H9 (cell line): Measurements from ENCODE around the gene KRTAP4-8. TPM values are rescaled to one million over a fixed set of nuclear protein-coding genes. Genes with fewer than 3 reads are reported as not detected.

Experiments used
- DNase-seq: peaks from one replicate; pipeline ENCODE4 v3.0.0-alpha.2; 2017
- H2AFZ ChIP-seq: one replicate; pipeline ENCODE4 v1.6.1; 2013; ENCODE audit warnings: mild to moderate bottlenecking, low read length, control low read depth, moderate library complexity
- H2AK5ac ChIP-seq: 2 replicates; pipeline ENCODE4 v1.6.1; 2013; ENCODE audit warnings: low read length, control low read depth, mixed read lengths; ENCODE audit not compliant: insufficient read length
- H2BK120ac ChIP-seq: one replicate; pipeline ENCODE4 v1.6.1; 2013; ENCODE audit warnings: low read depth, mild to moderate bottlenecking, low read length, control low read depth, inconsistent platforms; ENCODE audit not compliant: poor library complexity, severe bottlenecking
- H2BK12ac ChIP-seq: 2 replicates; pipeline ENCODE4 v1.6.1; 2013; ENCODE audit warnings: low read length, control low read depth, mixed read lengths, low read depth; ENCODE audit not compliant: insufficient read length
- H2BK15ac ChIP-seq: 2 replicates; pipeline ENCODE4 v1.6.1; 2013; ENCODE audit warnings: low read depth, low read length, control low read depth
- H2BK20ac ChIP-seq: one replicate; pipeline ENCODE4 v1.6.1; 2013; ENCODE audit warnings: low read depth, mild to moderate bottlenecking, low read length, control low read depth, inconsistent platforms; ENCODE audit not compliant: poor library complexity, severe bottlenecking
- H2BK5ac ChIP-seq: 2 replicates; pipeline ENCODE4 v1.6.1; 2013; ENCODE audit warnings: low read length, control low read depth, mixed read lengths; ENCODE audit not compliant: insufficient read length
- H3K14ac ChIP-seq: 2 replicates; pipeline ENCODE4 v1.6.1; 2013; ENCODE audit warnings: low read length, control low read depth; ENCODE audit not compliant: insufficient read depth
- H3K18ac ChIP-seq: 2 replicates; pipeline ENCODE4 v1.6.1; 2013; ENCODE audit warnings: low read depth, mild to moderate bottlenecking, mixed read lengths, low read length, control low read depth; ENCODE audit not compliant: insufficient read length
- H3K23ac ChIP-seq: 2 replicates; pipeline ENCODE4 v1.6.1; 2013; ENCODE audit warnings: low read length, control low read depth, mixed read lengths, low read depth; ENCODE audit not compliant: insufficient read length
- H3K23me2 ChIP-seq: 2 replicates; pipeline ENCODE4 v1.6.1; 2013; ENCODE audit warnings: low read depth, mild to moderate bottlenecking, mixed read lengths, low read length, control low read depth; ENCODE audit not compliant: insufficient read length, poor library complexity, severe bottlenecking
- H3K27ac ChIP-seq: 2 replicates; pipeline ENCODE4 v1.5.1; 2013; ENCODE audit warnings: low read length, control low read depth, mixed read lengths, low read depth; ENCODE audit not compliant: insufficient read length
- H3K27me3 ChIP-seq: 2 replicates; pipeline ENCODE4 v1.6.1; 2013; ENCODE audit warnings: low read length, control low read depth, inconsistent platforms; ENCODE audit not compliant: insufficient read depth
- H3K4ac ChIP-seq: 2 replicates; pipeline ENCODE4 v1.6.1; 2013; ENCODE audit warnings: low read depth, mild to moderate bottlenecking, control low read depth, inconsistent platforms, low read length, moderate library complexity
- H3K4me1 ChIP-seq: 2 replicates; pipeline ENCODE4 v1.6.1; 2013; ENCODE audit warnings: low read length, control low read depth, inconsistent platforms; ENCODE audit not compliant: insufficient read depth
- H3K4me2 ChIP-seq: 2 replicates; pipeline ENCODE4 v1.6.1; 2013; ENCODE audit warnings: low read length, control low read depth, mixed read lengths; ENCODE audit not compliant: insufficient read length, insufficient read depth
- H3K56ac ChIP-seq: 2 replicates; pipeline ENCODE4 v1.6.1; 2013; ENCODE audit warnings: low read depth, mild to moderate bottlenecking, mixed read lengths, low read length, control low read depth; ENCODE audit not compliant: insufficient read length
- H3K79me1 ChIP-seq: 2 replicates; pipeline ENCODE4 v1.6.1; 2013; ENCODE audit warnings: low read depth, mild to moderate bottlenecking, moderate library complexity, low read length, control low read depth, inconsistent platforms; ENCODE audit not compliant: insufficient read depth, poor library complexity, severe bottlenecking
- H3K79me2 ChIP-seq: 2 replicates; pipeline ENCODE4 v1.6.1; 2013; ENCODE audit warnings: low read length, control low read depth, inconsistent platforms; ENCODE audit not compliant: insufficient read depth
- H3K9ac ChIP-seq: 2 replicates; pipeline ENCODE4 v1.6.1; 2013; ENCODE audit warnings: low read length, control low read depth, mixed read lengths; ENCODE audit not compliant: insufficient read length; ENCODE audit errors: extremely low read depth
- H3K9me3 ChIP-seq: one replicate; pipeline ENCODE4 v1.6.1; 2013; ENCODE audit warnings: low read depth, low read length, inconsistent platforms; ENCODE audit not compliant: control insufficient read depth
- H3T11ph ChIP-seq: one replicate; pipeline ENCODE4 v1.6.1; 2013; ENCODE audit warnings: mild to moderate bottlenecking, low read length, control low read depth, inconsistent platforms
- H4K20me1 ChIP-seq: one replicate; pipeline ENCODE4 v1.6.1; 2013; ENCODE audit not compliant: control insufficient read depth, insufficient read length, insufficient read depth
- H4K5ac ChIP-seq: 2 replicates; pipeline ENCODE4 v1.6.1; 2013; ENCODE audit warnings: low read depth, mild to moderate bottlenecking, mixed read lengths, low read length, control low read depth; ENCODE audit not compliant: insufficient read length
- H4K8ac ChIP-seq: replicated peaks from 2 replicates; pipeline ENCODE4 v1.6.1; 2013; ENCODE audit warnings: low read length, control low read depth, mixed read lengths, low read depth; ENCODE audit not compliant: insufficient read length
- H4K91ac ChIP-seq: 2 replicates; pipeline ENCODE4 v1.6.1; 2013; ENCODE audit warnings: low read depth, mild to moderate bottlenecking, moderate library complexity, mixed read lengths, low read length, control low read depth; ENCODE audit not compliant: insufficient read length
- H3K27ac Mint-ChIP-seq, 3 experiments: 2 replicates in 2 of 3; 3 replicates in 1 of 3; pipeline ENCODE4 v1.8.0; 2020 to 2021; ENCODE audit warnings: mixed read lengths in 3 of 3, mild to moderate bottlenecking in 1 of 3, moderate library complexity in 1 of 3
- H3K27me3 Mint-ChIP-seq: 2 replicates; pipeline ENCODE4 v1.8.0; 2021; ENCODE audit warnings: low read depth, mild to moderate bottlenecking, moderate library complexity, mixed read lengths
- H3K36me3 Mint-ChIP-seq, 3 experiments: 2 replicates in 2 of 3; 3 replicates in 1 of 3; pipeline ENCODE4 v1.8.0; 2020 to 2021; ENCODE audit warnings: low read depth in 3 of 3, mixed read lengths in 3 of 3; ENCODE audit not compliant: insufficient read depth in 1 of 3
- H3K4me1 Mint-ChIP-seq, 2 experiments: 2 replicates each; pipeline ENCODE4 v1.8.0; 2020; ENCODE audit warnings: mixed read lengths in 2 of 2
- H3K4me3 Mint-ChIP-seq, 2 experiments: 2 replicates in 1 of 2; 3 replicates in 1 of 2; pipeline ENCODE4 v1.8.0; 2020 to 2021; ENCODE audit warnings: mild to moderate bottlenecking in 2 of 2, mixed read lengths in 2 of 2, moderate library complexity in 1 of 2
- H3K9me3 Mint-ChIP-seq, 2 experiments: 2 replicates in 1 of 2; 3 replicates in 1 of 2; pipeline ENCODE4 v1.8.0; 2020; ENCODE audit warnings: mild to moderate bottlenecking in 2 of 2, mixed read lengths in 2 of 2, moderate library complexity in 1 of 2
- CTCF ChIP-seq: fragments of 200-600 bp; sonication (generic); conservative IDR thresholded peaks from 3 replicates; pipeline ENCODE4 v1.8.0; 2021; ENCODE audit warnings: antibody characterized with exemption, mild to moderate bottlenecking
- WGBS: extraction: QIAGEN DNeasy Blood & Tissue Kit; methylation state at CpG from one replicate; pipeline ENCODE4 v1.1.7; 2013; ENCODE audit warnings: missing lambda C conversion rate, low lambda C conversion rate, mixed read lengths; ENCODE audit not compliant: insufficient read length; ENCODE audit errors: extremely low coverage; 5-methylcytosine and 5-hydroxymethylcytosine counted together
- long read RNA-seq: library from polyadenylated mRNA; unstranded; transcript quantifications from one replicate; pipeline ENCODE4 v2.0.0, GENCODE V29; 2020
- total RNA-seq: library from RNA; stranded (reverse); gene quantifications from 2 replicates; pipeline ENCODE4 v1.2.1, GENCODE V29; 2021

The KRTAP4-8 gene
- total RNA-seq: not detected in 2 replicates
- long read RNA-seq: 0 reads

- no CpG with 5 or more reads among the region's 4 CpGs for WGBS
- H3K14ac ChIP-seq: no peak within 1 kb of the TSS
Observed at GRCh38 chr17:41098042-41098441, at the start of gene KRTAP4-8. KRTAP4-8 (minus strand) TSS chr17:41098142; CDS start chr17:41098084, 58 bp downstream.

More at GRCh38 chr17:41098042-41098441, at the start of gene KRTAP4-8:
- H2BK20ac ChIP-seq: no peak within 1 kb of the TSS
- no peak within 1 kb of the TSS for H4K5ac ChIP-seq
- H3K56ac ChIP-seq: no peak within 1 kb of the TSS
- DNase-seq: no peak
- no peak within 1 kb of the TSS for H2BK12ac ChIP-seq
- H4K8ac ChIP-seq: no peak within 1 kb of the TSS
- peaks cover 1% of the 10 kb centered on the region; the same call in 1 of the 2 replicates for H3K27me3 Mint-ChIP-seq
- H3K9ac ChIP-seq: no peak within 1 kb of the TSS
- no peaks in the 10 kb centered on the region for H3K79me1 ChIP-seq
- no peaks in the 10 kb centered on the region for H3K9me3 ChIP-seq
- H2BK120ac ChIP-seq: no peak within 1 kb of the TSS
- H3K36me3 Mint-ChIP-seq: peaks cover 0 to 13% (median 4%) of the 10 kb centered on the region in 3 experiments; a peak in 4 of 7 replicates
- H3K18ac ChIP-seq: no peak within 1 kb of the TSS
- no peak within 1 kb of the TSS for H3K4me3 Mint-ChIP-seq
- H3K27me3 ChIP-seq: no peaks in the 10 kb centered on the region
- no peak within 1 kb of the TSS for H3K4me2 ChIP-seq
- no peak within 1 kb of the TSS; a peak in 1 of 7 replicates for H3K27ac Mint-ChIP-seq
- H3K9me3 Mint-ChIP-seq: peaks cover 5 to 14% of the 10 kb centered on the region in 2 experiments; a peak in 4 of 5 replicates
- TF ChIP-seq CTCF: no peak
- H3T11ph ChIP-seq: no peak within 1 kb of the TSS
- H3K23me2 ChIP-seq: no peaks in the 10 kb centered on the region
- peaks cover 31 to 38% of the 10 kb centered on the region in 2 experiments for H3K4me1 Mint-ChIP-seq
- no peaks in the 10 kb centered on the region for H4K20me1 ChIP-seq
- H2BK15ac ChIP-seq: no peak within 1 kb of the TSS
- no peak within 1 kb of the TSS for H3K27ac ChIP-seq
- no peaks in the 10 kb centered on the region for H3K79me2 ChIP-seq
- H2BK5ac ChIP-seq: no peak within 1 kb of the TSS
- no peaks in the 10 kb centered on the region for H3K4me1 ChIP-seq
- H3K23ac ChIP-seq: no peak within 1 kb of the TSS
- H4K91ac ChIP-seq: no peak within 1 kb of the TSS
- no peak within 1 kb of the TSS for H3K4ac ChIP-seq
- no peak within 1 kb of the TSS for H2AK5ac ChIP-seq
- no peak within 1 kb of the TSS for H2AFZ ChIP-seq
